ENCODE data around the gene PSMD9.
"Not testable (repeated sequence)": the region's sequence is repeated elsewhere in the genome, so short reads cannot be mapped to it uniquely, and the experiment has no call there.

PSMD9 gene

GRCh38 chr12:121875582-121875981, 13.0 kb upstream of the PSMD9 start:
- no peak for ATAC-seq
- TF ChIP-seq POU6F1 (CRISPR knock-in tag; IDR thresholded peaks at IDR 0.05; ENCODE audit: borderline replicate concordance, low read depth), result no peak
- TF ChIP-seq ZC3H10 (CRISPR knock-in tag; IDR thresholded peaks at IDR 0.05), result no peak
- TF ChIP-seq ZNF70 (CRISPR knock-in tag; IDR thresholded peaks at IDR 0.05), result no peak
- no peak for TF ChIP-seq GLIS3 (CRISPR knock-in tag; IDR thresholded peaks at IDR 0.05)
- no peak for TF ChIP-seq PATZ1 (CRISPR knock-in tag; IDR thresholded peaks at IDR 0.05; ENCODE audit: borderline replicate concordance)
- no peak for TF ChIP-seq CSRNP3 (CRISPR knock-in tag; IDR thresholded peaks at IDR 0.05)
- TF ChIP-seq ESRRG (CRISPR knock-in tag; IDR thresholded peaks at IDR 0.05), result no peak
- TF ChIP-seq SNAI2 (CRISPR knock-in tag; IDR thresholded peaks at IDR 0.05), result no peak
- TF ChIP-seq BACH2 (CRISPR knock-in tag; IDR thresholded peaks at IDR 0.05; ENCODE audit: borderline replicate concordance), result no peak
- no peak for TF ChIP-seq TSHZ2 (CRISPR knock-in tag; IDR thresholded peaks at IDR 0.05)
- TF ChIP-seq ZFP3 (CRISPR knock-in tag; IDR thresholded peaks at IDR 0.05), result no peak

GRCh38 chr12:121876080-121876447, 12.5 kb upstream of the PSMD9 start:
- ATAC-seq, result not testable (repeated sequence)

- no peak; the same call in 2 of the 3 replicates for ATAC-seq
- TF ChIP-seq TOX (CRISPR knock-in tag; IDR thresholded peaks at IDR 0.05; ENCODE audit: borderline replicate concordance) (no peak), OSR1 (CRISPR knock-in tag; IDR thresholded peaks at IDR 0.05) (no peak), POU6F1 (CRISPR knock-in tag; IDR thresholded peaks at IDR 0.05; ENCODE audit: borderline replicate concordance, low read depth) (no peak), RARB (CRISPR knock-in tag; IDR thresholded peaks at IDR 0.05) (no peak), CSRNP3 (CRISPR knock-in tag; IDR thresholded peaks at IDR 0.05) (no peak), ZC3H10 (CRISPR knock-in tag; IDR thresholded peaks at IDR 0.05) (no peak), ZFP30 (CRISPR knock-in tag; IDR thresholded peaks at IDR 0.05) (no peak), ISL1 (CRISPR knock-in tag; IDR thresholded peaks at IDR 0.05) (no peak), ARNTL (CRISPR knock-in tag; IDR thresholded peaks at IDR 0.05; ENCODE audit: borderline replicate concordance, low read depth) (no peak)
These were observed 5.3 kb upstream of the PSMD9 start for GRCh38 chr12:121883315-121883660.

GRCh38 chr12:121885129-121885528, 3.5 kb upstream of the PSMD9 start:
- ATAC-seq, result not testable (repeated sequence)
